CD14-positive monocyte (primary cell): ENCODE measurements around the gene NPM1. TPM values are rescaled to one million over a fixed set of nuclear protein-coding genes. Genes with fewer than 3 reads are reported as not detected.

Source experiments
- DNase-seq, 3 donors: peaks; one replicate each; pipeline ENCODE4 v3.0.0-alpha.2; 2011 to 2022
- H2AFZ ChIP-seq: 2 replicates; pipeline ENCODE4 v1.6.0; 2012; ENCODE audit warnings: mild to moderate bottlenecking, low read depth, low read length, inconsistent platforms; ENCODE audit not compliant: insufficient read depth, poor library complexity, severe bottlenecking
- H3K27ac ChIP-seq, 2 donors: 1 replicate in 1 of 2; 2 replicates in 1 of 2; pipeline ENCODE4 v1.5.1; 2012 to 2013; ENCODE audit warnings: low read length in 2 of 2, control low read depth in 1 of 2, inconsistent platforms in 1 of 2, low read depth in 1 of 2, mild to moderate bottlenecking in 1 of 2
- H3K27me3 ChIP-seq, 2 donors: one replicate each; pipeline versions ENCODE4 v1.6.0 to v1.6.1; 2011 to 2013; ENCODE audit warnings: low read length in 2 of 2; ENCODE audit not compliant: control insufficient read depth in 2 of 2, insufficient read depth in 2 of 2
- H3K36me3 ChIP-seq, 2 donors: replicated peaks in 1 of 2; 1 replicate in 1 of 2; 2 replicates in 1 of 2; pipeline versions ENCODE4 v1.5.1 to v1.6.1; 2012 to 2013; ENCODE audit warnings: low read length in 2 of 2, control low read depth in 1 of 2, inconsistent platforms in 1 of 2, mild to moderate bottlenecking in 1 of 2; ENCODE audit not compliant: insufficient read depth in 2 of 2, control insufficient read depth in 1 of 2
- H3K4me1 ChIP-seq, 2 donors: 1 replicate in 1 of 2; 2 replicates in 1 of 2; pipeline versions ENCODE4 v1.5.1 to v1.6.1; 2012 to 2013; ENCODE audit warnings: low read length in 2 of 2, control low read depth in 1 of 2, inconsistent platforms in 1 of 2, mild to moderate bottlenecking in 1 of 2, moderate library complexity in 1 of 2; ENCODE audit not compliant: insufficient read depth in 2 of 2, control insufficient read depth in 1 of 2
- H3K4me2 ChIP-seq: replicated peaks from 2 replicates; pipeline ENCODE3; 2012; ENCODE audit warnings: low read length, moderate library complexity, mild to moderate bottlenecking; ENCODE audit not compliant: poor library complexity, severe bottlenecking; ENCODE audit errors: extremely low read depth
- H3K4me3 ChIP-seq, 3 experiments: fragments of 200-600 bp in 1 of 3; sonication (generic) in 1 of 3; replicated peaks in 1 of 3; 1 replicate in 2 of 3; 2 replicates in 1 of 3; pipeline ENCODE4 v1.5.1; 2011 to 2013; ENCODE audit warnings: low read length in 3 of 3, mild to moderate bottlenecking in 3 of 3, control low read depth in 2 of 3, low read depth in 2 of 3, inconsistent platforms in 1 of 3, moderate library complexity in 1 of 3
- H3K79me2 ChIP-seq: 2 replicates; pipeline ENCODE4 v1.6.0; 2012; ENCODE audit warnings: mild to moderate bottlenecking, control low read depth, inconsistent platforms, low read length, moderate library complexity; ENCODE audit not compliant: insufficient read depth
- H3K9ac ChIP-seq: 2 replicates; pipeline ENCODE4 v1.6.0; 2017; ENCODE audit warnings: low read length, mild to moderate bottlenecking; ENCODE audit not compliant: insufficient read depth, poor library complexity, severe bottlenecking
- H3K9me3 ChIP-seq, 2 donors: replicated peaks in 1 of 2; 1 replicate in 1 of 2; 2 replicates in 1 of 2; pipeline versions ENCODE4 v1.5.1 to v1.6.1; 2012 to 2013; ENCODE audit warnings: low read length in 2 of 2, control low read depth in 1 of 2; ENCODE audit not compliant: control insufficient read depth in 1 of 2, insufficient read depth in 1 of 2
- H4K20me1 ChIP-seq: 2 replicates; pipeline ENCODE4 v1.6.0; 2012; ENCODE audit warnings: mild to moderate bottlenecking, low read length, control low read depth, moderate library complexity; ENCODE audit not compliant: insufficient read depth
- H3K27ac Mint-ChIP-seq, 7 donors: one replicate each; pipeline ENCODE4 v1.8.0; 2020; ENCODE audit warnings: mild to moderate bottlenecking in 7 of 7, mixed read lengths in 7 of 7, moderate library complexity in 6 of 7, inconsistent platforms in 2 of 7
- H3K27me3 Mint-ChIP-seq, 3 donors: one replicate each; pipeline ENCODE4 v1.8.0; 2021 to 2022; ENCODE audit warnings: low read depth in 3 of 3, mild to moderate bottlenecking in 3 of 3, mixed read lengths in 3 of 3, moderate library complexity in 3 of 3, inconsistent platforms in 1 of 3
- H3K36me3 Mint-ChIP-seq, 2 donors: one replicate each; pipeline ENCODE4 v1.8.0; 2020; ENCODE audit warnings: mixed read lengths in 2 of 2, inconsistent platforms in 1 of 2, mild to moderate bottlenecking in 1 of 2
- H3K4me1 Mint-ChIP-seq: one replicate; pipeline ENCODE4 v1.8.0; 2020; ENCODE audit warnings: mild to moderate bottlenecking, mixed read lengths
- H3K4me3 Mint-ChIP-seq, 2 donors: one replicate each; pipeline ENCODE4 v1.8.0; 2020; ENCODE audit warnings: mild to moderate bottlenecking in 2 of 2, mixed read lengths in 2 of 2, moderate library complexity in 1 of 2
- H3K9me3 Mint-ChIP-seq, 7 donors: one replicate each; pipeline ENCODE4 v1.8.0; 2020 to 2022; ENCODE audit warnings: mixed read lengths in 7 of 7, mild to moderate bottlenecking in 6 of 7, moderate library complexity in 6 of 7, inconsistent platforms in 2 of 7
- CTCF ChIP-seq: fragments of 200-600 bp; IDR thresholded peaks from one replicate; pipeline ENCODE4 v1.8.0; 2022; ENCODE audit warnings: antibody characterized with exemption, mild to moderate bottlenecking
- WGBS: methylation state at CpG from one replicate; pipeline ENCODE4 v1.1.5; 2013; ENCODE audit warnings: missing lambda C conversion rate; ENCODE audit not compliant: insufficient coverage; 5-methylcytosine and 5-hydroxymethylcytosine counted together
- intact Hi-C, 2 donors: fragments of 100-400 bp; cut with micrococcal nuclease; formaldehyde crosslinking; loops; one replicate each; pipeline versions ENCODE4 v1.15.0 to v1.15.1; 2023
- polyA plus RNA-seq, 3 donors: library from polyadenylated mRNA; depleted of rRNA in 1 of 3; unstranded in 2 of 3; stranded (reverse) in 1 of 3; fragments of 300-500 nt in 2 of 3; fragments of >200 nt in 1 of 3; fragmentation: Illumina TruSeq in 2 of 3; gene quantifications; 1 replicate in 2 of 3; 2 replicates in 1 of 3; pipeline ENCODE4 v1.2.3, GENCODE V29; 2012 to 2021

Gene NPM1
- polyA plus RNA-seq, 3 donors: 102 to 191 (median 188) TPM

GRCh38 chr5:171367424-171368370 lies 20.0 kb upstream of the NPM1 start:
- intact Hi-C loops: no loop called here
- no peaks in the 10 kb centered on the region for H3K36me3 Mint-ChIP-seq
- H3K9me3 ChIP-seq: no peaks in the 10 kb centered on the region
- no peak for TF ChIP-seq CTCF
- no peak for DNase-seq
- no peak overlapping the region for H2AFZ ChIP-seq
- H3K27me3 ChIP-seq: peaks cover 0 to 2% of the 10 kb centered on the region in 2 donors
- H3K79me2 ChIP-seq: no peaks in the 10 kb centered on the region
- no peak overlapping the region for H3K4me2 ChIP-seq
- no peak overlapping the region for H3K27ac Mint-ChIP-seq
- peak overlapping the region in 1 of 2 donors; percentile 2 for H3K4me3 Mint-ChIP-seq
- H3K4me3 ChIP-seq: no peak overlapping the region
- no peaks in the 10 kb centered on the region for H4K20me1 ChIP-seq
- peaks cover 24% of the 10 kb centered on the region for H3K4me1 Mint-ChIP-seq
- no peaks in the 10 kb centered on the region for H3K9me3 Mint-ChIP-seq
- H3K27me3 Mint-ChIP-seq: peaks cover 11 to 20% (median 19%) of the 10 kb centered on the region in 3 donors
- H3K9ac ChIP-seq: no peak overlapping the region
- H3K36me3 ChIP-seq: no peaks in the 10 kb centered on the region
- no peak overlapping the region for H3K27ac ChIP-seq
- H3K4me1 ChIP-seq: peaks cover 7 to 12% of the 10 kb centered on the region in 2 donors
- WGBS: 32% methylated on average over 4 of the region's 16 CpGs

GRCh38 chr5:171369056-171369455 lies 18.6 kb upstream of the NPM1 start:
- Histone ChIP-seq H3K9me3 (no peaks in the 10 kb centered on the region), H3K27me3 (peaks cover 0 to 2% of the 10 kb centered on the region in 2 donors), H3K4me2 (no peak overlapping the region), H3K27ac (no peak overlapping the region), H3K4me3 (no peak overlapping the region), H3K36me3 (no peaks in the 10 kb centered on the region), H3K9ac (no peak overlapping the region), H3K79me2 (no peaks in the 10 kb centered on the region), H4K20me1 (no peaks in the 10 kb centered on the region), H2AFZ (no peak overlapping the region), H3K4me1 (peaks cover 7 to 12% of the 10 kb centered on the region in 2 donors)
- H3K27me3 Mint-ChIP-seq: peaks cover 17 to 22% (median 20%) of the 10 kb centered on the region in 3 donors
- H3K4me1 Mint-ChIP-seq: peaks cover 15% of the 10 kb centered on the region
- TF ChIP-seq CTCF: no peak
- H3K9me3 Mint-ChIP-seq: no peaks in the 10 kb centered on the region
- no peaks in the 10 kb centered on the region for H3K36me3 Mint-ChIP-seq
- no peak overlapping the region for H3K4me3 Mint-ChIP-seq
- no peak overlapping the region for H3K27ac Mint-ChIP-seq
- intact Hi-C loops: no loop called here
- WGBS: 94% methylated on average over 6 of the region's 6 CpGs
- no peak for DNase-seq
